GM10847 (cell line): ENCODE results near the gene CIB2.

Experiments
- POLR2A ChIP-seq: IDR thresholded peaks from 2 replicates; pipeline ENCODE4 v1.6.1; 2011; ENCODE audit not compliant: insufficient read length; ENCODE audit errors: extremely low read depth

CIB2 gene

DNA sequence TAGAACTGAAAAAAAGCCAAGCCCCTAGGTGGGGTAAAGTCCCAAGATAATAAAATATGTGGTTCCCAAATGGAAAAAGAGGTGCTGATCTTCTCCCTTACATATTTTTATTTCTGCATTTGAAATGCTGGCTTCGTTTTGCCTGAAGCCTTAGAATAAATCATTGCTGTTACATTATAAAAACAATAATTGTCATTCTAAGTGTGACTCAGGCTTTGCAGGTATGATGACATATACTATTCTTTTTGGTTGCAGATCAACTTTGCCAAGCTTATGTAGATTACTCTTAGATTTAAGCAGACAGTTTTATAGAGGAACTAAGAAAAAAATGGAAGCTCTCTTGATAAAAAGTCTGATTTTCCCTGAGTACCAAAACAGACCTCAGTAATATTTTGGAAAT, 25.4 kb upstream of the CIB2 start:
- no peak for TF ChIP-seq POLR2A

DNA sequence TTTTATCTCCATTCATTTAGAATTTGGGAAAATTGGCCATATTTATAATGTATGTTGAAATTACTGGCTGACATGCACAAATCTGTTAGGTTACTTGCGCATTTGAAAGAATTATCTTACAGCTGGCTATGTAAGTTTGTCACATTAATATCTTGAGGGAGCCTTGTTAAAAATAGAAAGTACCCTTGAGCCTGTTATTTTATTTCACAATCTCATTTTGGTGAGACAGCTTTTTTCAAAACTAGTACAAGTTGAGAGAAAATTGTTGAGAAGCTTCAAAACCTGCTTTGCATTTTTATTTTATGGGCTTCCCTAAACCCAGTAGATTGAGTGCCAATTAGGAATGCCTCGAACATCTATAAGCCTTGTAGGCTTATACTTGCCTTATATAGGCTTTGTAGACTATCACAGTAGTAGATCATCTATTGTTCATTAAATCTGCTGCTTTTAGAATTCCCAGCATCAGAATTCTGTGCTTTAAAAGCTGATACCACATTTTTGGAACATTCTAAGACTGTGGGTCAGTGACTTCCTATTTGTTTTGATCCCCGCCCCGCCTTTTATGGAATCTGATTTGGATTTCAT, 24.2 kb upstream of the CIB2 start:
- TF ChIP-seq POLR2A, result no peak

GRCh38 chr15:78154955-78155354, 23.7 kb upstream of the CIB2 start:
- TF ChIP-seq POLR2A, result no peak

- TF ChIP-seq POLR2A, result no peak
Measured at GRCh38 chr15:78149805-78150751, 18.8 kb upstream of the CIB2 start.

DNA sequence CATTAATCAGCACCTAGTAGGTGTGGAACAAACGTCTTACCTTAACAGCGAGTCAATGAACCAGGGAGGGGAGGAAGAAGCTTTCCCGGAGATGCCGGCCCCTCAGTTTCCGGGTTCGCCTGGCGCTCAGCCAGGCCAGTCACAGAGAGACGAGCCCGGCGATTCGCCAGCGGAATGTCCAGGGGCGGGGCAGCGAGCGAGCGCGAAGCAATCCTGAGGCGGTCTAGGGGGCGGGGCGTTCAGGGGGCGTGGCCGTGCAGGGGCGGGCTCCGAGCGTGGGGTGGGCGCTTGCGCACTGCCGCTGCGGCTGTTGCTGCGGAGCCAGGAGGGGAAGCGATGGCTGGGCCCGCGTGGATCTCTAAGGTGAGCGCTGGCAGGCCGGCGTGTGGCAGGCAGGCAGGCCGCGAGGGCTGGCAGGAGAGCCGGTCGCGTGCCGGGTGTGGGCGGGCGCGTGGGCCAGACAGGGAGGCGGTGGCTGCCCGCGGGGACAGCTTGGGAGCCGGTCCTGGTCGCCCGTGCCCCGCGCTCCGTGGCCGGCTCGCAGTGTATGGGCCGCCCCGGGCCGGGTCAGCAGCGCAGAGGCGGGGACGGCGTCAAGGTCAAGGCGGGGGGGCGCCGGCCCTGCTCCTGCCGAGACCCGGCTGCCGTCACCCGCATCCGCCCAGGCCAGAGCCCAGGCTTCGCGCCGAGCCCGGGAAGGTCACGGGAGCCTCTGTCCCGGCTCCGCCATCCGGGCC, 18.0 kb upstream of the CIB2 start, which contains the start of gene IDH3A:
Gene IDH3A (plus strand): TSS at position 295 of the 737 bp plus-strand sequence. CDS start 42 bp downstream, at position 337.
- TF ChIP-seq POLR2A, result peak; percentile 83

DNA sequence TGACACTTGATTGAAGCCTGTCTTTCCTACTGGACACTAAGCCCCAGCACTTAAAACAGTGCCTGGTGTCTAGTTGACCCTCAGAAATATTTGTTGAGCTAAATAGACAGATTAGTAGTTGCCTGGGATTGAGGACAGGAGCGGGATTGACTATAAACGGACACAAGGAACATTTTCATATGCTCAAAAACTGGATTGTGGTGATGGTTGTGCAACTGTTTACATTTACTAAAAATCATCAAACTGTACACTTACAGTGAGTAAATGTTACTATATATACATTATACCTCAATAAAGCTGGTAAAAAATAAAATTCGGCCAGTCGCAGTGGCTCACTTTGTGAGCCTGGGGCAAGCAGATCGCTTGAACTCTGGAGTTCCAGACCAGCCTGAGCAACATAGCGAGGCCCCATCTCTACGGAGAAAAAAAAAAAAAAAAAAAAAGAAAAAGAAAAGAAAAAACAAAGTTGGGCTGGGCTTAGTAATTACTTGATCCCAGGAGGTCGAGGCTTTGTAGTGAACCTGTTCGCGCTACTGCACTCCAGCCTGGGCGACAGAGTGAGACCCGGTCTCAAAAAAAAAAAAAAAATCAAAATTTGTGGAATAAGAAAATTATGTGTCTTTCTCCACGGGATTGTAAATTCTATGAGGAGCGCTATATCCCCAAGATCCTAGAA, 17.3 kb upstream of the CIB2 start:
- TF ChIP-seq POLR2A, result no peak

DNA sequence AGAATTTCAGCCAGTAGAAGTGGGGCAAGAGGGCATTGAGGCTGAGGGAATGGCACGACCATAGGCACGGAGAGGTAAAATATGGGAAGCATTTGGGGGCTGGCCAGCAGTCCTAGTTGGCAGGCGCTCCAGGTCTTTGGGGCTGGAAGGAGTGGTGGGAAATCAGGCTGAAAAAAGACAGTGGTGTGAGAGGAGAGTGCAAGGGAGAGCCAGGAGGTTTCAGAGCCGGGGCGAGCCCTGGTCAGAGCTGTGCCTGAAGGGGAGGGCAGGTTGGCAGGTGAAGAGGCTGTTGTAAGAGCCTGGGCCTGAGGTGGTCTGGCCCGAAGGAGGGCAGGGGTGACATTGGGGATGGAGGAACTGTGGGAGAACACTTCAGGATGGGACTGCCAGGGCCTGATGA, 16.3 kb upstream of the CIB2 start:
- TF ChIP-seq POLR2A, result no peak

DNA sequence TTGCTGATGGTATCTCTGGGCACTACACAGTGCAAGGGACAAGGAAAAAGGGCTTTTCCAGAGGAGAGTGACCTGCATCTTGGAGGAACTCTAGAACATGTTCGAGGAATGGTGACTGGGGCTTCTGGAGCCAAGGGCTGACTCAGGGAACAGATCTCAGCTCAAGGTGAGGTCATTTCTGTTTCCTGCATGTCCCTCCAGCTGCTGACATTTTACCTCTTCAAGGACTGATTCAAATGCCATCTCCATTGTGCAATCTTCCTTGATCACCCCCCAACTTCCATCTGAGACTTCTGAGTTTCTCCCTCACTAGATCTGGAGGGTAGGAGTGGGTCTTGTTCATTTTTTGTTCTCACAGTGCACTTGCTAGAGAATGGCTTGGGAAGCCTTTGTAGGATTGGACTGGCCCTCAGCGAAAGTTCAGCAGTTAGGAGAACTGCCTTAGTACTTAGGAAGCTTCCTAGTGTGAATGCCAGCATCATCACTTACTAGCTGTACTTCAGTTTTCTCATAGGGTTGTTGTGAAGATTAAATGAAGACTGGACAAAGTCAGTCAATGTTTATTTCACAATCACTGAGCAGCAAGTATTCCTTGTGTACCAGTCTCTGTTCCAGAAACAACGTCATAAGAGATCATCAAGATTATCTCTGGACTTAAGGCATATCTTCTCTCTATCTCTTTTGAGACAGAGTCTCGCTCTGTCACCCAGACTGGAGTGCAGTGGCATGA, 15.3 kb upstream of the CIB2 start:
- no peak for TF ChIP-seq POLR2A

DNA sequence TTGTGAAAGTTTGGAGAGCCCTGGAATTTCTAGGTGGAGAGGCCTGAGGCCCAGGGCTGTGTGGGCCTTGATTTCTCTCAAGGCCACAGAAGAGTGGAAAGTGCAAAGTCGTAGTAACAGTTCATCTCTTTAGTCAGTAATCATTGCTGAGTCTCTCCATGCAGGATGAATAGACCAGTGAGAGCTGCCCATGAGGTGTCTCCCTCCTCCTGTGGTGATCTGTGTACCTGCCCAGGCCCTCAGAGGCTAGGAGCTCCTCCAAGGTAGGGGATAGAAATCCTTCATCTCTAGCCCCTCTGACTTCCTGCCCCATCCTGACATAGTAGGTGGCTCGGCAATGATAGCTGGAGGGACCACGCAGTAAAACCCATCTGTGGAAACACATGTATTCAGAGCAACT, 11.1 kb upstream of the CIB2 start:
- no peak for TF ChIP-seq POLR2A

DNA sequence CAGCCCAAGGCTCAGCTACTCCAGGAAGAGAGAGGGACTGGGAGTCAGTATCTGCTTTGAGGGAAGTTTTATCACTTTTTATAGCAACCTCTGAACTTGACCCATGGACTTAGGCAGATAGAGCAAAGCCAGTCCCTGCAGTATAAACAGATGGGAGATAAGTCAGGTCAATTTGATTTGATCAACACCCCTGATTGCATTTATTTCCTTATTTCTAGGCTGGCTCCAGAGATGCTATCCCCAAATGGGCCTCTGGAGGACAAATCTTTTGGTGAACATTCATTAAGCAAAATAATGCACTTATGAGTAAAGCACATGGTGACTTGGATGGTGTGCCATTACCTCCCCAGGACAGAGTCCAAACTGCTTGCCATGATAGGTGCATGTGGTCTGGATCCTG, 9.0 kb upstream of the CIB2 start:
- TF ChIP-seq POLR2A, result no peak

- no peak for TF ChIP-seq POLR2A
Measured at GRCh38 chr15:78139578-78139977, 8.3 kb upstream of the CIB2 start.

- no peak for TF ChIP-seq POLR2A
Measured at GRCh38 chr15:78133801-78134200, 2.6 kb upstream of the CIB2 start.

GRCh38 chr15:78130466-78131294, 565 bp downstream of the CIB2 start:
- TF ChIP-seq POLR2A, result no peak
